Activated T-helper 1 cell treated with anti-CD3 and anti-CD28 coated beads, Interleukin-12 subunit alpha, Interleukin-12 subunit beta, Interleukin-2, Interleukin-4 antibody, amounts not matched to agents 30 ng/mL and 10 ng/mL and 1 ng/mL, durations not matched to agents 14 hours and 24 hours and 36 hours (primary cell): Measurements from ENCODE around the gene CGN. TPM values are rescaled to one million over a fixed set of nuclear protein-coding genes. Genes with fewer than 3 reads are reported as not detected.

Experiments used
- DNase-seq: peaks from one replicate; pipeline ENCODE4 v3.0.0; 2021; ENCODE audit warnings: low spot score
- H3K27ac Mint-ChIP-seq: one replicate; pipeline ENCODE4 v1.8.0; 2021; ENCODE audit warnings: mild to moderate bottlenecking, mixed read lengths
- H3K27me3 Mint-ChIP-seq: one replicate; pipeline ENCODE4 v1.8.0; 2022; ENCODE audit warnings: mild to moderate bottlenecking, moderate library complexity, mixed read lengths; ENCODE audit not compliant: insufficient read depth
- H3K36me3 Mint-ChIP-seq: one replicate; pipeline ENCODE4 v1.8.0; 2021; ENCODE audit warnings: low read depth, mixed read lengths
- H3K4me1 Mint-ChIP-seq: one replicate; pipeline ENCODE4 v1.8.0; 2021; ENCODE audit warnings: low read depth, mixed read lengths
- H3K4me3 Mint-ChIP-seq: one replicate; pipeline ENCODE4 v1.8.0; 2021; ENCODE audit warnings: mild to moderate bottlenecking, moderate library complexity, mixed read lengths
- H3K9me3 Mint-ChIP-seq: one replicate; pipeline ENCODE4 v1.8.0; 2021; ENCODE audit warnings: mixed read lengths
- intact Hi-C: fragments of 100-400 bp; cut with micrococcal nuclease; formaldehyde crosslinking; loops from one replicate; pipeline ENCODE4 v1.15.1; 2024
- total RNA-seq: library from RNA; stranded (reverse); gene quantifications from 2 replicates; pipeline ENCODE4 v1.2.3, GENCODE V29; 2022

Gene CGN
- total RNA-seq, 1 donor from 2014 or later, result 0.91 TPM

DNA sequence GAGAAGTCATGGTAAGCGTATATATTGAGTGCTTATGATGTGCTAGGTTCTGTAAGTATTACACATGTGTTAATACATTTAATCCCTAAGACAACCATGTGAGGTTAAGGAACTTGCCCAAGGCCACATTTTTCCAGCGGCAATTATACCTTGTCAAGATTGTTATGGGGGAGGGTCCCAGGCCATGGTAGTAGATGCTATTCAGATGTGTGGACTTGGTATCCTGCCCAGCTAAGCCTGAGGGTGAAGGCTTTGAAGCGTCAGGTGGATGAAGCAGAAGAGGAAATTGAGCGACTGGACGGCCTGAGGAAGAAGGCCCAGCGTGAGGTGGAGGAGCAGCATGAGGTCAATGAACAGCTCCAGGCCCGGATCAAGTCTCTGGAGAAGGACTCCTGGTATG, 25.3 kb downstream of the CGN start:
- H3K27me3 Mint-ChIP-seq, result peaks cover 10% of the 10 kb centered on the region
- H3K9me3 Mint-ChIP-seq, result no peaks in the 10 kb centered on the region
- H3K4me1 Mint-ChIP-seq, result peaks cover 11% of the 10 kb centered on the region
- intact Hi-C loops, result no loop called here
- no peak overlapping the region for H3K4me3 Mint-ChIP-seq
- H3K27ac Mint-ChIP-seq, result no peak overlapping the region
- peaks cover 2% of the 10 kb centered on the region for H3K36me3 Mint-ChIP-seq
- no peak for DNase-seq

DNA sequence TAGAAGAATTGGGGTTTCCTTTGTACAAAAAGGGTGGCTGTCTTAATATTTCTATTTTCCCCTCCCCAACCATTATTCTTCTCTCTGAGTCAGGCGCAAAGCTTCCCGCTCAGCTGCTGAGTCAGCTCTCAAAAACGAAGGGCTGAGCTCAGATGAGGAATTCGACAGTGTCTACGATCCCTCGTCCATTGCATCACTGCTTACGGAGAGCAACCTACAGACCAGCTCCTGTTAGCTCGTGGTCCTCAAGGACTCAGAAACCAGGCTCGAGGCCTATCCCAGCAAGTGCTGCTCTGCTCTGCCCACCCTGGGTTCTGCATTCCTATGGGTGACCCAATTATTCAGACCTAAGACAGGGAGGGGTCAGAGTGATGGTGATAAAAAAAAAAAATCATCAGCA, 25.9 kb downstream of the CGN start:
- Mint-ChIP-seq H3K4me3 (no peak overlapping the region), H3K27me3 (peaks cover 11% of the 10 kb centered on the region), H3K4me1 (peaks cover 16% of the 10 kb centered on the region), H3K27ac (no peak overlapping the region), H3K9me3 (no peaks in the 10 kb centered on the region), H3K36me3 (peaks cover 6% of the 10 kb centered on the region)
- intact Hi-C loops, result no loop called here
- DNase-seq, result no peak

DNA sequence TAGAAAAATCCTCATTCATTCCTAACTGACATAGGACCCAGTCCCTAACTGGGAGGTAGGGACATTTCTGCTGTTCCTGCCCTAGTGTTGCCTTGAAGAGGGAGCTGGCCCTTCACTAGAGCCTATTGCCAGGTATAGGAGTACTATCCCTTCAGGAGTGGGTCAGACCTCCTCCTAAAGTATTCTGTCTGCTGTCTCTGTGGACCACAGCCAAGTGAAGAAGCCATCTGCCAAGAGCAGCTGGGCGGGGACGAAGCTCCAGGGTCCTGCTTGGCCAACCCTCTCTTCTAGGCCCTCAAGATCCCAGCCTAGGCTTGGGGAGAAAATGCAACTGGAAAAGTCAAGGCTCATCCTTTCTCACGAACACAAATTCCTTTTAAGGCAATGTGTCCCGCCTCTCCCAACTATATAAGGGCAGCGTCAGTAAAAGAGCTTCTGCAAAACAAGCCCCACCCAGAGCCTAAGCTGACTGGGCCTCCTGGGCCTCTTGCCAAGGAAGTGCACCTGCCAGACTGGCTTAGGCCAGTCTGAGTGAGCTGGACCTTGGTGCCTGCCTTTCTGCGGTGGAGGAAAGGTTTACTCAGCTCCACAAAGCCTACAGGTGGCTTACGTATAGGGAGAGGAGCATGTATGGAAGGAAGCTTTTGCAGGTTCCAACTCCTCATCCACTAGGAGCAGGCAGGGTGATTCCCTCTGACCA, 28.3 kb downstream of the CGN start:
- intact Hi-C loops, result loop anchor here (1.0 to 5.0 kb wide), 9 partner anchors 28 to 299 kb away; partner anchors contain the start of genes CGN, POGZ, PSMB4 and RFX5

DNA sequence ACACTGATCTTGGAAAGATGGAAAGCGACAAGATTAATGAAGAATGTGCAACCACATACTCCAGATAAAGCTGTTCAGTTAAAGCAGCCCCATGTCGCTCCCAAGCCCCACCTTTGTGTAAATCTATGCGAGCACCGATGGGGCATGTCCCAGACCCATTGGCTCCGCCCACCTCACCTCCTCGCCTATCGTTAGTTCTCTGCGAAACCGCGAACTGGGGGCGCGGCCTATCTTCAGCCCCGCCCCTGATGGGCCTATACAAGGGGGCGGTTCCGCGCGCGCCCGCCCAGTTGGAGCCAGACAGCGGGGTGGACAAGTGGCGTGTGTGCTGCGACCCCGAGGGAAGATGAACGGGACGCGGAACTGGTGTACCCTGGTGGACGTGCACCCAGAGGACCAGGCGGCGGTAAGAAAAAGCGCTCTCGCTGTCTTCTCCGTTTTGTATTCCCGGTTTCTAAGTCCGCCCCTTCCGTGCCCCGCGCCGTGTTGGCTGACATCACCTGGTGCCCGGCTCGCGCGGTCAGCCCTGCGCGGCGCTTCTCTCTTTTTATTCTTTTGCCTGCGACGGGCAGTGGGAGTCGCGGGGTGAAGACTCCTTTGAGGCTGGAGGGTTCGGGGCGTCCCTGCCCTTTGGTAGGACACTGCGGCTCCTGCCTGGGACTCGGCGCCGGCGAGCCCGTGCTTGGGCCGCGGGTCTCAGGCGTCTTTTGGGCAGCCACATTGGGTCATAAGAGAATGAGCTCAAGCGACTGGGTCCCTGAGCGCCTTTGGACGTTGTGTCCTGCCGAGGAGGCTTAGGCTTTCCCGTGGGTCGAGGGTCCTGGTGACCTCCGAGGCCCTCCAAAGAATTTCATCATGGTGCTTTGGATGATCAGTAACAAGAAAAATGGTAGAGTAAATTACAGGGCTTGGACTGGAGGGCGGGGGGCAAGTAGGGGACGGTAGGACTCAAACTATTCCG, 29.1 kb downstream of the CGN start, which contains the start of gene TUFT1:
TUFT1 (plus strand) TSS at position 289 of the 961 bp plus-strand sequence; CDS start at position 347, 58 bp downstream.
- peaks cover 10% of the 10 kb centered on the region for H3K27me3 Mint-ChIP-seq
- DNase-seq, result peak; percentile 91
- H3K9me3 Mint-ChIP-seq, result no peaks in the 10 kb centered on the region
- peak within 1 kb of the TSS; percentile 62 for H3K27ac Mint-ChIP-seq
- intact Hi-C loops, result loop anchor here (1.0 to 5.0 kb wide), 9 partner anchors 29 to 298 kb away; partner anchors contain the start of genes CGN, POGZ, PSMB4 and RFX5
- peaks cover 6% of the 10 kb centered on the region for H3K36me3 Mint-ChIP-seq
- H3K4me1 Mint-ChIP-seq, result peaks cover 16% of the 10 kb centered on the region
- H3K4me3 Mint-ChIP-seq, result peak within 1 kb of the TSS; percentile 91

More for the DNA sequence above, 28.3 kb downstream of the CGN start:
- peaks cover 6% of the 10 kb centered on the region for H3K36me3 Mint-ChIP-seq
- peaks cover 16% of the 10 kb centered on the region for H3K4me1 Mint-ChIP-seq
- no peaks in the 10 kb centered on the region for H3K9me3 Mint-ChIP-seq
- peaks cover 13% of the 10 kb centered on the region for H3K27me3 Mint-ChIP-seq
- DNase-seq, result no peak
- H3K4me3 Mint-ChIP-seq, result peak overlapping the region; percentile 91
- no peak overlapping the region for H3K27ac Mint-ChIP-seq

DNA sequence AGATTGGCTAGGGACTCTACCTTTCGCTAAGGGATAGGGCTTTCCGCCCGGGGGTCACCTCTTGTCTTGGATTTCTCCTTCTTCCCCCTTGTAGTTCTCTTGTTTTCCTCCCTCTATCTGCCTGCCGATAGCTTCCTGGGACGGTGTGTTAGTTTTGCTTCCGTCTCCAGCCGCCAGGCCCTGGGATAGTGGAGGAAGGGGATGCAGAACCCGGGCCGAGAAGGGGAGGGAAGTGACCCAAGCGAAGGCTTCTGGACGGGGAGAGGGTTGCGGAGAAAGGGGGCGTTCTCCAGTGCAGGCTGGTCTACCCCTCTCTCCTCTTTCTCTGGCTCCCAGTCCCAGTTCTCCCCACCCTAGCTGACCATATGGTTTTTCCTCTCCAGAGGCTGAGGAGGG, 29.8 kb downstream of the CGN start:
- Mint-ChIP-seq H3K36me3 (peaks cover 6% of the 10 kb centered on the region), H3K4me3 (peak overlapping the region; percentile 91), H3K4me1 (peaks cover 16% of the 10 kb centered on the region), H3K9me3 (no peaks in the 10 kb centered on the region), H3K27ac (no peak overlapping the region), H3K27me3 (peaks cover 10% of the 10 kb centered on the region)
- no peak for DNase-seq
- intact Hi-C loops, result loop anchor here (1.0 to 5.0 kb wide), 9 partner anchors 30 to 297 kb away; partner anchors contain the start of genes CGN, POGZ, PSMB4 and RFX5

DNA sequence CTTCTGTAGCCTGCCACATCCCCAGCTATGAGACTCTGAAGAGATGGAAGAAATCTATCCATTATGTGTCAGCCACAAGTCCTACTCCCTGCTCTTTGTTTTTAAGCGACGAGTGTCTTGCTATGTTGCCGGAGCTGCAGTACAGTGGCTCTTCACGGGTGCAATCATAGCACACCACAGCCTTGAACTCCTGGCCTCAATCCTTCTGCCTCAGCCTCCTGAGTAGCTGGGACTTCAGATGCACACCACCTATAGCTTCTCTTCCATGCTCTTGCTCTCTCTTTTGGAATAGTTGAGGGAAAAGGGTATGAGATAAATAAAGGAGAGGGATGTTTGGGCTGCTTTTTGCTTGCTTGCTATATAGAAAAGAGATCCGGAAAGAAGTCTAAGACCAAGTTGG, 30.6 kb downstream of the CGN start:
- DNase-seq, result no peak
- intact Hi-C loops, result loop anchor here (5.0 kb wide), 1 partner anchor 194 kb away; the partner anchor contains the start of gene RFX5
- Mint-ChIP-seq H3K27me3 (peaks cover 10% of the 10 kb centered on the region), H3K36me3 (peaks cover 6% of the 10 kb centered on the region), H3K4me1 (peaks cover 16% of the 10 kb centered on the region), H3K4me3 (peak overlapping the region; percentile 91), H3K9me3 (no peaks in the 10 kb centered on the region), H3K27ac (no peak overlapping the region)

DNA sequence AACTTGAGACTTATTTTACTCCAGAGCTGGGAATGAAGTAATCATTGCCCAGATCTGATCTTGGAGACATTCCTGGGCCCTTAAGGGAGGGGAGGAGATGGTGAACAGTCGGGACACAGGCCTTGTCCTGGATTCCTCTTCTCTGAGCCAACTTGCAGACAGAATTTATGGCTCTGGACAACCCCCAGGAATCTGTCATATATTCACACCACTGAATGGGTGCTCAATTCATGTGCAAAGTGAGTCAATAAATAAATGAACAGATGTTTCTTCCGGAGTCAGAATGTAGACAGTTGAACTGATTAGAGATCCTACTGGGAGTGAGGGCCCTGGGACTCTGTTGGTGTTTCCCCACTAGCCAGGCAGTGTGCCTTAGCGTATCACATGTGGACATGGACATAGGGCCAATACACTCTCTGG, 31.5 kb downstream of the CGN start:
- H3K27ac Mint-ChIP-seq, result no peak overlapping the region
- peaks cover 6% of the 10 kb centered on the region for H3K36me3 Mint-ChIP-seq
- H3K9me3 Mint-ChIP-seq, result no peaks in the 10 kb centered on the region
- H3K27me3 Mint-ChIP-seq, result peaks cover 10% of the 10 kb centered on the region
- H3K4me3 Mint-ChIP-seq, result no peak overlapping the region
- DNase-seq, result no peak
- H3K4me1 Mint-ChIP-seq, result peaks cover 24% of the 10 kb centered on the region
- intact Hi-C loops, result loop anchor here (5.0 kb wide), 1 partner anchor 195 kb away; the partner anchor contains the start of gene RFX5

DNA sequence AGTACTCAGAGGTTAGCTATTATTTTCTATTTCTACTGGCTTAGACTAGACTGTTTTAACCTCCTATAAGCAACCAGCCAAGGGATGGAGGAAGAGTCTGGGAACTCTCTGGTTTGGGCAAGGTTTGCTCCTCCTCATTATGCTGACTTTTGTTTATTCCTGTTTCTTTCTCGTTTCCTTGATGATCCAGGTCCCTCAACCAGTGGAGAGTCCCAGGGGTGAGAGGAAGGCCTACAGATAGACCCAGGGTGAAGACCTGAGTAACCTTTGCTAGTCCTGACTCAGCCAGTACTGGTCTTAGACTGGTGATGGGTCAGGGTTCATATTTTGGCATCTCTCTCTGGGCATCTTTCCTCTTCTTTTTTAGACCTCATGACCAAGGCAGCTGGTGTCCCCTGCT, 34.4 kb downstream of the CGN start:
- Mint-ChIP-seq H3K27ac (no peak overlapping the region), H3K36me3 (peaks cover 6% of the 10 kb centered on the region), H3K4me3 (no peak overlapping the region), H3K4me1 (peaks cover 24% of the 10 kb centered on the region), H3K27me3 (peaks cover 8% of the 10 kb centered on the region), H3K9me3 (no peaks in the 10 kb centered on the region)
- no peak for DNase-seq
- intact Hi-C loops, result no loop called here

DNA sequence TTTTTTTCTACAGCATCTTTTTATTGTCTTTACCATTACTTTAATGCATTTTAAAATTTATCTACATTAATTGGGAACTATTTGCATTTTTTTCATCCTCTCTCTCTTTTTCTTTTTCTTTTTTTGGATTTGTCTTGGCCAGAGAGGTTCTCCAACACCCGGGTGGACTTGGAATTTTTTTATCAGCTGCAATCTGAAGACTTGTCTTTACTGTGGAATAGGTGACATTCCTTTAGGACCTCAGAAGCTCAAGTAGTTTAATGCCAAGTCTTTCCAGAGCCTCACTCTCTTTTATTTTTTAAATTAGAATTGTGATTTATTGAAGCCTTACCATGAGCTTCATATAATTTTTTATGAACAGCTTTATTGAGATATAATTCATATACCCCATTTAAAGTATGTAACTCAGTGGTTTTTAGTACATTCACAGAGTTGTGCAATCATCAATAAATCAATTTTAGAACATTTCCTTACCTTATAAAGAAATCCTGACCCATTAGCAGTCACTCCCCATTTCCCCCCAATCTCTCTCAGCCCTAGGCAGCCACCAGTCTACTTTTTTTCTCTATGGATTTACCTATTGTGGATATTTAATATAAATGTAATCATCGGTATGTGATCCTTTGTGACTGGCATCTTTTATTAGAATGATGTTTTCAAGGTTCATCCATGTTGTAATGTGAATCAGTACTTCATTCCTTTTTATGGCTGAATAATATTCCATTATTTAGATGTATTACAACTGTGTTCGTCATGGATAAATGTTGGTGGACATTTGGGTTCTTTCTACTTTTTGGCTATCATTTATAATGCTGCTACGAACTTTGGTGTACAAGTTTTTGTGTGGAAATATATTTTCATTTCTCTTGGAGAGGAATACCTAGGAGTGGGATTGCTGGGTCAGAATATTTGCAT, 35.1 kb downstream of the CGN start:
- no peak for DNase-seq
- Mint-ChIP-seq H3K27me3 (peaks cover 6% of the 10 kb centered on the region), H3K36me3 (peaks cover 6% of the 10 kb centered on the region), H3K27ac (no peak overlapping the region), H3K4me3 (no peak overlapping the region), H3K9me3 (no peaks in the 10 kb centered on the region), H3K4me1 (peaks cover 16% of the 10 kb centered on the region)
- intact Hi-C loops, result no loop called here

DNA sequence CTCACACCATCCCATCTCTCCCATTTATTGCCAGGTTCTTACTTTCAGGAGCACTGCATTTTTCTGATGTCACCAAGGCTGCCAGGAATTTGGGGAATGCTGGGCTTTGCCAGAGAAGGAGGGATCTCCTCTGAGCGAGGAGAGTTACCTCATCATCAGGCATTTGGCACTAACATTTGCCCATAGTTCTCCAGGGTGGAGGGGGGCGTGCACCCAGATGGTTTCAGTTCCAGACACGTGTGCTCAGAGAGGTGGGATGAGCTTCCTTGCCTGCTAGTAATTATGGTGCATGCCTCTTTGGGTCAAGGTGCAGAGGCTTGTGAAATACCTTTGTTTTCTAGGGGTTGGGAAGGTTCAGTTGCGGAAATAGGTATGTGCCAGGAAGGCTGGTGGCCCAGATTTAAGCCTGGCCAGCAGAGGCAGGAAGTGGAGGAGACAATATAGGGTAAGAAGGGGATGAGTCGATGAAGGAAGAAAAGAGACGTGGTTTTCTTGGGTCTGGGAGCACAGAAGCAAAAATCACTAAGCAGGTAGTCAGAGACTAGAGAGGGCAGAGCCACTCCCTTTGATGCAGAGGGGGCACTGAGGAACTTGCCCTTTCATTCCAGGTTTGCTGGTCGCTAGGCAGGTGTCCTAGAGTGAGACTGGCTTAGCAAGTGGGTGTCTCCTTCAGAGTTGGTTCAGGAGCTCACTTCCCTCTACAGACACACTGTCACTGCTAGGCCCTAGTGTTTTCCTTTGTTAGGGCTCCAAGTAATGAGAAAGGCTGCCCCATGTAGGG, 36.1 kb downstream of the CGN start:
- no peak overlapping the region for H3K27ac Mint-ChIP-seq
- intact Hi-C loops, result no loop called here
- H3K36me3 Mint-ChIP-seq, result no peaks in the 10 kb centered on the region
- DNase-seq, result no peak
- peaks cover 9% of the 10 kb centered on the region for H3K4me1 Mint-ChIP-seq
- H3K4me3 Mint-ChIP-seq, result no peak overlapping the region
- H3K9me3 Mint-ChIP-seq, result no peaks in the 10 kb centered on the region
- H3K27me3 Mint-ChIP-seq, result peaks cover 2% of the 10 kb centered on the region

DNA sequence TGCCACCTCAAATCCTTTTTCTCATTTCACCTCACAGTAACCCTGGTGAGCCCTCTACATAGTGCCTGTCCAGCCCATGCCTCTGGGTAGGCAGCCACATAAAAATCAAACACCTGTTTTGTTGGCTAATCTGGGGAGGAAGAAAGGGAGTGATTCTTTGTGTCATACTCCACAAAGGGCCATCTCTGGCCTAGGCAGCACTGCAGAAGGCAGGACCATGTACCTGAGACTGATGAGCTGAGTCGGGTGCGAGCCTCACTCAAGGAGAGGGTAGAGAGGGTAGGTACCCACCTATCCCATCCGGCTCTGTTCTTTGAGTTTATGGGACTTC, 36.7 kb downstream of the CGN start:
- H3K27me3 Mint-ChIP-seq, result no peaks in the 10 kb centered on the region
- no peak overlapping the region for H3K4me3 Mint-ChIP-seq
- H3K4me1 Mint-ChIP-seq, result peaks cover 9% of the 10 kb centered on the region
- no peak overlapping the region for H3K27ac Mint-ChIP-seq
- intact Hi-C loops, result no loop called here
- no peaks in the 10 kb centered on the region for H3K9me3 Mint-ChIP-seq
- H3K36me3 Mint-ChIP-seq, result no peaks in the 10 kb centered on the region
- DNase-seq, result no peak
